SKM-1 (cell line): Measurements from ENCODE around the gene TRIM22.

ENCODE experiments used
- DNase-seq: peaks from one replicate; lab custom pipeline; 2025; ENCODE audit not compliant: unreplicated experiment; lab: John Stamatoyannopoulos, UW

TRIM22 gene

GRCh38 chr11:5737670-5738392 is 48.2 kb downstream of the TRIM22 start:
- DNase-seq, result no peak

GRCh38 chr11:5738431-5738830 is 48.8 kb downstream of the TRIM22 start:
- DNase-seq, result no peak

DNA sequence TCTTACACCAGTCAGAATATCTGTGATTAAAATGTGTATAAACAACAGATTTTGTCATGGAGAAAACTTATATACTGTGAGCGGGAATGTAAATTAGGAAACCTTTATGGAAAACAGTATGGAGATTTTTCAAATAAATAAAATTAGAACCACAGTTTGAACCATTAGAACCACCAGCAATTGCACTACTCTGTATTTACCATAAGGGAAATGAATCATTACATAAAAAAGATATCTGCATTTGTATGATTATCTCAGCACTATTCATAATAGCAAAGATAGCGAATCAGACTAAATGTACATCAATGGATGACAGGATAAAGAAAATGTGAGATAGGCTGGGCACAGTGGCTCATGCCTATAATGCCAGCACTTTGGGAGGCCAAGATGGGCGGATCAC is 57.0 kb downstream of the TRIM22 start:
- DNase-seq, result no peak

GRCh38 chr11:5749836-5750235 is 60.2 kb downstream of the TRIM22 start:
- no peak for DNase-seq

- DNase-seq, result no peak
Measured at GRCh38 chr11:5753943-5754342, 64.4 kb downstream of the TRIM22 start, which contains the start of gene OR52N4. Gene OR52N4, plus strand, starts transcription at chr11:5754243. Its CDS starts 498 bp downstream, at chr11:5754741.
